Activated CD4-positive, CD25-positive, alpha-beta regulatory T cell (primary cell): ENCODE data around the gene PPP2R2B.

Experiments
- DNase-seq, 4 experiments: peaks; one replicate each; lab custom pipeline; 2025; lab: John Stamatoyannopoulos, UW

PPP2R2B gene

GRCh38 chr5:146827901-146828300 lies 50.7 kb downstream of the PPP2R2B start:
- DNase-seq = no peak

GRCh38 chr5:146825033-146825432 lies 53.5 kb downstream of the PPP2R2B start:
- no peak for DNase-seq

DNA sequence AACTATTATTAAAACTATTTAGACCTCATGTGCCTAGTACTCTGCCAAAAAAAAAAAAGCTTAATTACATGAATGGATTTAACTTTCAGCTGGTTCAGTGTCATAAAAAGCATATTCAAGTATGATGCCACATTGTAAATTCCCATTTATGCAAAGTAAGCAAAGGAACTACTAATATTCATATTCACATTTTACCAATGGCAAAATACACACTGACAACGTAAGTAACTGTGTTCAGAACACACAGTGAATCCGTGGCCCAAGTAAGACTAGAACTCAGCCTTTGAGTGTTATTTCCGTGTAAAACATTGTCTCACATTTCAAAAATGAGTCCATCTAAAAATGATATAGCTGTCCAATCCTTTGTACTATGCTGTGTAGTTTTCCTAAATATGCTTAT lies 56.8 kb downstream of the PPP2R2B start:
- no peak for DNase-seq

- no peak for DNase-seq
These were observed 57.6 kb downstream of the PPP2R2B start for GRCh38 chr5:146820987-146821386.

DNA sequence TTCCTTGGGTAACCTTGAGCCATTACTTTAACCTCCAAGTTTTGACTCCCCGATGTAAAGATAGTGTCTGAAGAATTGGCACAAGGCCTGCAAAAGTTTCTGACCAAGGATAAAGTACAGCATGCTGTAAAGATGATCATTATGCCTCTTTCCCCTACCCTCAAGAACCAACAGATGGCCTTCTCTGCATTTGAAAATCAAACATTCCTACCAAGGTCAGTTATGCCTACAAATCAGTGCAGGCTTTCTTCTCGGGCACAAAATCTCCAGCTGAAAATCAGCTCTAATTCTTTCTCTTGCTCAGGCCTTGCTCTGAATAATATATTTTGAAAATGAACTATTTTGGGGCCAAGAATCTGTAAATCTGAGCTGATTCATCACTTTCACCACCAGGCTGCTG lies 59.7 kb downstream of the PPP2R2B start:
- no peak for DNase-seq

GRCh38 chr5:146817973-146818372 lies 60.6 kb downstream of the PPP2R2B start:
- DNase-seq = no peak

GRCh38 chr5:146816775-146817387 lies 61.7 kb downstream of the PPP2R2B start:
- no peak for DNase-seq

- DNase-seq = no peak
These were observed 63.1 kb downstream of the PPP2R2B start for GRCh38 chr5:146815411-146815810.

GRCh38 chr5:146813346-146814157 lies 65.0 kb downstream of the PPP2R2B start:
- DNase-seq = no peak

DNA sequence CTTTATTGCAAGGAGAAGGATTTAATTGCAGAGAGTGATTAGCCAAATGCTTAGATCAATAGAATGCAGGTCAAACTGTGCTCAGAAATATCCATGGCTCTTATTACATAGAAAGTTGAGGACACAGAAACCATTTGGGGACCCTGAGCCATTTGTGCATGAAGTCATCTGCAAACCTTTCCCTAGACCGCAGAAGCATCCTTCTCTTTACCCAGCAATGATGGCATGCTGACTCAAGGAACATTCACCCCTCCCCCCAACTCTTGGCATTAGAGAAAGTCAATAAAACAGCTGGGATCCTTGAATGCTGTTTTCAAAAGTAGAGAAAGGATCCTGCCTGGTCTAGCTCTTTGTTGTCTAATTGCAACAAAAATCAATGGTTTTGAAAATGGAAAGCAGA lies 73.5 kb downstream of the PPP2R2B start:
- no peak for DNase-seq

DNA sequence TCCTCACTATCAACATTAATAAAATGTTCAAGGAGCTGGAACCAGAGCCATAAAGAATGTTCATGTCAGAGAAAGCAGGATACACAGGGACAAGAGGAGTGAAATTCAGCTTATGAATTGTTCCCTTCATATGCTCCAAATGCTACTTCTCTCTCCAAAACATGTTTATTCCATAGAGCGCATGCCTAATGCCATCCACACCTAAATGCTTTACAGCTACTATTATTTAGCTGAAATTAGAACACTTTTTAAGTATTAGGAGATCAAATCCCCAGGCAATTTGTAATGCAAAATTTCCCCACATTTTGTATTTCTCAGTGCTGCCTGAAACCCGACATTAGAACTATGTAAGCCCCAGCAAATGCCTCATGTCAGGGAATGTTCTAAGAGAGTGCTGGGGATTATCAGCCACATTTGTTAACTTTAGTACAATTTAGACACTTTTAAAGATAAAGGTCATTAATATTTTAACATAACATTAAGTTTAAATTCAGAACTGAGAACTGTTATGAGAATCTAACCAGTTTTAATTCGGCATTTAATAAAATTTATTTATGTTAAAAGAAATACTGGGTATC lies 75.5 kb downstream of the PPP2R2B start:
- no peak for DNase-seq

DNA sequence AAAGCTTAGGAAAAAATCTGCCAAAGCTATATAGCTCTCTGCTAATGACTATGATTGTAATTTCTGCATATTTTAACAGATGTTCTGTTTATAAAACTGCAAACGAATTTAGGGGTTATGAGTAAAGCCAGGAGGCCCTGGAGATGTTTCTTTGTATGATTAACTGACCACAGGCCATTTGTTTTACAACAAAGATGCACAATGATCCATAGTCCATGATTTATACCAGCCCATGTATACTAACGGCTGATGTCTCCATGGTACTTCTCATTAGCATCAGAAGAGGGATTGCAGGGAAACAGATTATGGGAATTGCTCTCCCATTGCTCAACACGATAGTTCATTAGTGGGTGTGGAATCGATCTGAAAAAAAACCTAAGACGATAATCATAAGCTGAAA lies 78.9 kb downstream of the PPP2R2B start:
- DNase-seq = no peak

DNA sequence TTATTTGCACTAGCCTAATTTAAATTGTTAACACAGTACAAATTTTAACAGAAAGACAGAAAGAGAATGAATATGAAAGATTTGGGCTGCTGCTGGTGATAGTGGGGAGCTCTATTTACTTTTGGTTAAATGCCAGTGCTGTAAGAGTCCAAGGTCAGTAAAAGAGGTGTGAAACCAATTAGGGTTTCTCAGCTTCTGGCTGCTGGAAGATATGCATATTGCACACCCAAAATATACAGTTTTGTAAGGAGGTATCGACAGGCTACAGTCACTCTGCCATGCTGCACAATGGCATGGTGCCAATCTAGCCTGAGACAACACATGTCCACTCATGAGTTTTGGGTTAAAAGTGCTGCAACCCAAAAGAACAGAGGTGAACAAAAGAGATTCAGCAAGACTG lies 79.3 kb downstream of the PPP2R2B start:
- DNase-seq = no peak

DNA sequence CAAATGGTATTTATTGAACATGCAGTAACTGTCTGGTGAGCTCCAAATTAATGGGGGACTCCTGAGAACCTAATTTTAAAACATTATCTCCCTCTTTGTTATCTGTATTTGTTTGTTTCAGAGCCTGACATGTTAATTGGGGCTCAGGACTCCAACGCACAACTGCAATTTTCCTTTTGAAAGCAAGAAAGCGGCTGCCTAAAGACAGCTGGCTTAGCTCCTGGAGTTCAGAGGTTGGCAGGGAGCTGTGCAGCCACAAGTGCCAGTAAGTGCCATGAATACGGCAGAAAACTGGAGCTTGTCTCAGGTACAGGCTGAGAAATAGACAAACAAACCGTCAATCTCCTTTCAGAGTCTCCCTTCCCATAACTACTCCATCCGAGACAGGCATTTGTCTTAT lies 80.9 kb downstream of the PPP2R2B start:
- DNase-seq = no peak

DNA sequence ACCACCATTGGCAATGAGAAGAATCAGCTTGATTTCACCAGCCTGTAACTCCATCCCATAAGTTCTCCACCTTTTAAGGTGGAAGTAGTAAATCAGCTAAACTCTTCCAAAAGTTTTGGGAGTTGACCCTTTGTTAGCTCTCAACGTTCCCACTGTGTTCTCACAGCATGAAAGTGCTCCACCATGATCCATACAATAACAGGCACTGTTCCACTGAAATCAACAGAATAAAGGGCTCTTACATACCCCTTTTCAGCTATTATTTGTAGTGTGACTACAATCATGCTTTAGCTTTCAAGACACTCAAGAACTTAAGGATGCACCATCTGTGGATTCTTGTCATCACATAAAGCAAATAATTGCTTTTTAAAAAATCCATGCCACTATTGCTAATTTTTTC lies 81.6 kb downstream of the PPP2R2B start:
- no peak for DNase-seq

- no peak for DNase-seq
These were observed 82.4 kb downstream of the PPP2R2B start for GRCh38 chr5:146796144-146796543.

DNA sequence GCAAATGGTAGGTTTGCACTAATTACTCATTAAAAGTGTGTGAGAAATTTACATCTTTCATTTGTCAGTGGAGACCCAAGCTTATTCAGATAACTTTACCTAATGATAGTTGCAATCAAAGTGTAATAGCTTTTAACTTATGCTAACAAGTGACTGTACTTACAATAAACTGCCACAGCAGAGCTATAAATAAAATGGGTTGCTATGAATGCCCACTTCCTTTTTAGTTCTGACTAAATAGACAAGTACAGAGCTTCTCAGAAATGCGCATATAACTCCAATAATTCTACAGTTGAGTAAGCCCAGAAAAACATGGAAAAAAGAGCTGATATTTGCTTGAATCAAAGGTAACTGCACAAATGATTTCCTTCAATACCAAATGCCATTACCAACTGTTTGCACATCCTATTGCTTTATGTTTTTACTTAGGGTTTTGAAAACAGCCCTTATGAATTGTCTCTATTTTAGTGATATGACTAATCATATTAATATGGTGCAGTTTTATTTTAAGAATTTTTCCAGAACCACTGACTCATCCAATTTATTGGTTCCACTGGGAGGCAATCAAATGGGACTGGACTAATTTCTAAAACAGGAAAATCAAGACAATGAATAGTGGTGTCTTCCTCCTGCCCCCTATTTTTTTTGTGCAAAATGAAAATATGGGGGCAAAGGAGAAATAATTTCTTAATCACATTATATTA lies 84.1 kb downstream of the PPP2R2B start:
- no peak for DNase-seq

GRCh38 chr5:146793709-146794108 lies 84.8 kb downstream of the PPP2R2B start:
- DNase-seq = no peak

DNA sequence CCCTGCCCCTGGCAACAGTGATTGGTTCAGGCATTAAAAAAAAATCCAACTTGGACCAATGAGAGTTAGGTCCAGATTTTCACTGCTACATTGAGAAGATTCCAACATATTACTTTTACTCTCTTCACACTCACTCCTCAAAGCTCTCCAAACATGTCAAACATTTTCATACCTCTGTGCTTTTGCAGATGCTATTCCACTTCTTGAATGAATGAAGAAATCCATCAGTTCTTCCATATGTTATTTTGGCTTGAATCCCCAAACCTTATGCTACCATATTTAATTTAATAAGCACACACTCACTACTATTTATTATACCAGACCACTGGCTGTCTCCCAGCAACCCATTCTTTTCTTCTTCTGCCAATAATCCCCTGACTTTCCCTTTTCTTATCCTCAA lies 87.1 kb downstream of the PPP2R2B start:
- DNase-seq = no peak

DNA sequence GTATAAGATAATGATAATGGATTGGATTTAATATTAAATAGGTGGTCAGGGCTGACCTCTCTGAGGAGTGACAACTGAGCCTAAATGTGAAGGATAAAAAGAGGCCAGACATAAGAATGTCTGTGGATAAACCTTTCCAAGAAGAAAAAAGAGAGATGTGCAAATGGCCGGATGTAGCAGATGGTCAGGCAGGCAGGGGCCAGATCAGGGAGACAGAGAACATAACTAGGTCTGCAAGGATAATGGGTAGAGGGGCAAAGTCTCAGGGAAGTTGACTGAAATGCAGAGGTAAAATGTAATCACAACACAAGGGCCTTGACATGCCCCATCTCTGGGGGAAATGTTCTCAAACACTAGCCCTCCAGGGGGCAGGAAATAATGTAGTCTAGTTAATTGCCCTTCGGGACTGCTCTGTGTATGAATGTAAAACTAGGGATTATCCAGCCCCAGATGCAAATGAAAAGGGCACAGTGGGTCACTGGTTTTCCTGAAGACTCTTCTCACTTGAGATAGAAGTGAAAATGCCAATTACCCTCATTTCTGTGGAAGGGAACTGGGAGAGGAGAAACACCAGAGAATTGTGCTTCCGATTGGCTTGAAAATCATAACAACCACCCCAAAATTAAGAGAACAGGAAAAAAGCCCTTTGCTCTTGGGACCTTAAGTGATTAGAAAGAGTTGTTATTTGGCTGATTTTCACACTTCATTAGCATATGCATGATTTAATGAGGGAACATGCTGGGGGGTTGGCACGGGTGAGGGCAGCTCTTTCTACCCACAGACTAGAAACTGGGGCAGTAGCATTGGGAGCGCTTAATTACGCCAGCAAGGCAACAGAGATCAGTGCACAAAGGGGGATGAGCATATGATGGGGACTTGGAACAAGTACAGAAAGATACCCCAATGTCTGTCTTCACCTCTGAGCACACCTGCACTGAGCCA lies 88.6 kb downstream of the PPP2R2B start:
- DNase-seq = no peak

- DNase-seq = no peak
These were observed 89.7 kb downstream of the PPP2R2B start for GRCh38 chr5:146788898-146789297.

DNA sequence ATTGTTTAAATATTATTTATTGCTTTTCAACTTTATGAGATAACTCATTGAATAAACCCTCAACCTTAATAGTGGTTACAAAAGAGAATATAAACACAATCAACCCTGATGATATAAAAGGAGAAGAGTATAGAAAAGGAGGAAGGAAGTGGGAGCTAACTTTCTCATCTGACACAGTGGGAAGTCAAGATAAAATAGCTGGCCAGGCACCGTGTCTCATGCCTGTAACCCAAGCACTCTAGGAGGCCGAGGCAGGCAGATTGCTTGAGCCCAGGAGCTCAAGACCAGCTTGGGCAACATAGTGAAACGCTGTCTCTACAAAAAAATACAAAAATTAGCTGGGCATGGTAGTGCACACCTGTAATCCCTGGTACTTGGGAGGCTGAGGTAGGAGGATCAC lies 93.5 kb downstream of the PPP2R2B start:
- no peak for DNase-seq
